Measurements from ENCODE around the gene SZT2. TPM values are rescaled to one million over a fixed set of nuclear protein-coding genes. Genes with fewer than 3 reads are reported as not detected.

SZT2 gene
- total RNA-seq, 1 donor from 2014 or later = 10.6 TPM

DNA sequence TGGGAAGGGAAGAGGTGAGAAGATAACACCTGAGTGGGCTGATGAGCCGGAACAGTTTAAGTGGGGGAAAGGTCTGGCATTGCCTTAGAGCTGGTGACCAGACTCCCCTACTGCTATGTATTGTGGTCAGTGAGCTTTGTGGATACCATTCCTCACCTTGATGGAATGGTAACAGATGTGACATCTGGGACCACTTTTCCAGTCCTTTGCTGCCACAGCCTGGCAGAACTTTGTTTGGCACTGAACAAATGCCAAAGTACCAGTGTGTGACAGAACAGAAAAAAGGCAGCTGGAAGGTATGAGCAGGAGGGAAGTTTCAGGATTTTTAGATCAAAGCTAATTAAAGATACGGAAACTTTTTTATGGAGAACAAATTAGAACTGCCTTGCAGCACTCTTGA, 6.2 kb upstream of the SZT2 start:
- DNase-seq (ENCODE audit: low read depth) = no peak

DNA sequence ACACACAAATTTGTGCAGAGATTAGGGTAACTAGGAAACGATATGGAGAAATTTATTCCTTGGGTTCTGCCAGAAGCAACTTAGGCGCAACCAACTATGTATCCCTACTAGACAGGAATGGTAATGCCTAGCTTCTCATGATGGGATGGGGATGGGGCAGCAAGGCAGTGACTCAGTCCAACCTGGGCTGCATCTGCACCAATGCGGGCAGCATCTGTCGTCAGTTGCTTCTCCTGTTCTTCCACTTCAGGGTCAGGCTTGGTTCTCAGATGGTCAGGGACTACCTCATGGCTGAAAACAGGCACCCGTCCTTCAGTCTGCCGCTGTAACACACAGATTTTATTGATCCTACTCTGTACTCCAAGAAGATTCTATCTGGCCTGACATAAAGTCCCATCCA, 3.0 kb upstream of the SZT2 start:
- no peak for DNase-seq (ENCODE audit: low read depth)
- no peak overlapping the region for H3K4me3 ChIP-seq (ENCODE audit: low read depth, low read length)
- TF ChIP-seq, protein P1, sequence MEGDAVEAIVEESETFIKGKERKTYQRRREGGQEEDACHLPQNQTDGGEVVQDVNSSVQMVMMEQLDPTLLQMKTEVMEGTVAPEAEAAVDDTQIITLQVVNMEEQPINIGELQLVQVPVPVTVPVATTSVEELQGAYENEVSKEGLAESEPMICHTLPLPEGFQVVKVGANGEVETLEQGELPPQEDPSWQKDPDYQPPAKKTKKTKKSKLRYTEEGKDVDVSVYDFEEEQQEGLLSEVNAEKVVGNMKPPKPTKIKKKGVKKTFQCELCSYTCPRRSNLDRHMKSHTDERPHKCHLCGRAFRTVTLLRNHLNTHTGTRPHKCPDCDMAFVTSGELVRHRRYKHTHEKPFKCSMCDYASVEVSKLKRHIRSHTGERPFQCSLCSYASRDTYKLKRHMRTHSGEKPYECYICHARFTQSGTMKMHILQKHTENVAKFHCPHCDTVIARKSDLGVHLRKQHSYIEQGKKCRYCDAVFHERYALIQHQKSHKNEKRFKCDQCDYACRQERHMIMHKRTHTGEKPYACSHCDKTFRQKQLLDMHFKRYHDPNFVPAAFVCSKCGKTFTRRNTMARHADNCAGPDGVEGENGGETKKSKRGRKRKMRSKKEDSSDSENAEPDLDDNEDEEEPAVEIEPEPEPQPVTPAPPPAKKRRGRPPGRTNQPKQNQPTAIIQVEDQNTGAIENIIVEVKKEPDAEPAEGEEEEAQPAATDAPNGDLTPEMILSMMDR (conservative IDR thresholded peaks at IDR 0.05; ENCODE audit: low read depth, low read length) = no peak

More for the DNA sequence above, 6.2 kb upstream of the SZT2 start:
- TF ChIP-seq, protein P1 (conservative IDR thresholded peaks at IDR 0.05; ENCODE audit: low read depth, low read length) = peak; percentile 51
- no peak overlapping the region for H3K4me3 ChIP-seq (ENCODE audit: low read depth, low read length)

DNA sequence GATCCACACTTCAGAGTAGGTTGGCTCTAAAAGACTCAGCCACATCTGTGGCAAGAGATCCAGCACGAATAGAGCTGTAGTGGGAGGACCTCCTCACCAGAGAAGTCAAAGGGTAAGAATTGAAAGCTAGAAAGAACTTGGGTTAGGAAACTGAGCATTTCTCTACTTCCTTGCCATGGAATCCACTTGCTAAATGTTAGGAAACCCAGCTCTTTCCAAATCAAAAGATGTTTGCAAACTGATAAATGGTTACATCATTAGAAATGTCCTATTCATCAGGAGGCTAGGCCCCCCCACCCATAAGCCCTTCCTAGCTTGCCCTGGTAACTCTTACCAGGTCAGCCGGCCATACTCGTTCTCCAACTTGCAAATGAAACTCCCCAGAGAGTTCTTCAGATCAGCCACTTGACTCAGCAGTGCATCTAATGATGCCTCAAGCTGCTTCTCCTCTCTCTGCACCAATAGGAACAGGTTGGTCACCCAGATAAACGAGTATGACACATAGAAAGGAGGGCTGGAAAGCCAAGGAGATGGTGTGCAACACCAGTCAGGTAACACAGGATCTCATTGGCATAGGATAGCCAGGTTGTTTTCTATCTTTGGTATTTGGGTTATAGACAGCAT, 1.6 kb upstream of the SZT2 start:
- TF ChIP-seq, protein P1 (conservative IDR thresholded peaks at IDR 0.05; ENCODE audit: low read depth, low read length) = no peak
- peak overlapping the region; percentile 83 for H3K4me3 ChIP-seq (ENCODE audit: low read depth, low read length)
- no peak for DNase-seq (ENCODE audit: low read depth)

DNA sequence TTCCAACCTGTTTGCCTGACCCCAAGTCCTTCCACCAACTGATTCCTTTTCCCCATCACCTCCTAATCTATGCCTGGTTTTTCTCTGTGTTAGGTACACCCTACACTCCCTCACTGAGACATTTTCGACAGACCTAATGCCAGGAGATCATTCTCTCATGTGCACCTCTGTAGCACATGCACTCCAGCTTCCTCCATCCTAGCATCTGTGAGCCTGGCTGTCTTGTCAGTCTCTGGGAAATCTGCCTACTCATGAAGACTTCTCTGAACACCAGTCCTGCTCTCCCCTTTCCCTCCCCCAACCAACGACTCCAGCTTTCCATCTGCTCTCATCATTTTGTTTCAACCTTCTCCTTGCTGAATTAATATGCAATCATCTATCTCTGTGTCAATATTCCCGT, 1.1 kb upstream of the SZT2 start:
- H3K4me3 ChIP-seq (ENCODE audit: low read depth, low read length) = peak overlapping the region; percentile 83
- no peak for DNase-seq (ENCODE audit: low read depth)
- TF ChIP-seq, protein P1 (conservative IDR thresholded peaks at IDR 0.05; ENCODE audit: low read depth, low read length) = no peak

DNA sequence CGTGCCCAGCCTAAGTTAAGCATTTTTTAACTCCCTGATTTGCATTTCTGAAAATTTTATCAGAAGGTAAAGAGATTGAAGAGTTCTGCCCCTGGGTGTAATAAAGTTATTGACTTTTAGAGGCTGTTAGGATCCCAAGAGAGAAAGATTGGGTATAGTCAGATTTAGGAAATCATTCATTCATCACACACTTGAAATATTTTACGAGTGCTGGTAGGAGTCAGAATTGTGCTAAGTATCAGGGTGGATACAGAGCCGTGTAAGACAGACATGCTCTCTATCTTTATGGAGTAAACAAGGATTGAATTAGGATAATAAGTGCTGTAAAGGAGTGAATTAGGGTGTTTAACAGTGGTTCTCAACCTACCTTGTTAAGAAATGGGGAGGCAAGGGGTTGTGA, 3.0 kb downstream of the SZT2 start:
- DNase-seq (ENCODE audit: low read depth) = no peak
- H3K4me3 ChIP-seq (ENCODE audit: low read depth, low read length) = no peak overlapping the region
- TF ChIP-seq, protein P1 (conservative IDR thresholded peaks at IDR 0.05; ENCODE audit: low read depth, low read length) = no peak

DNA sequence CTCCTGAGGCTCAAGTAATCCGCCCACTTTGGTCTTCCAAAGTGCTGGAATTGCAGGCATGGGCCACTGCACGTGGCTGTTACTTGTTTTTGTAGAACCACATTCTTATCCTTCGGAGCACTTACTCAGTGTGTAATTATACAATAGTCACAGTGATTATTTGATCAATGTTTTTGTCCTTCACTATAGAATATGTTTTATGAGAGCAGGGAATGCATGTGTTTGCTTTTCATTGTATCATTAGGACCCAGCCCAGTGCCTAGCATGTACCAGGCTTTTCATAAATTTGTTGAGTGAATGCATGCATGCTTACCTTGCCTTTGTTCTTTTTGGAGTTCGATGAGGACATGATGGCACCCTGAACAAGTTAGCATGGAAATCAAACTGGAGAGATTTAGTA, 5.8 kb downstream of the SZT2 start:
- DNase-seq (ENCODE audit: low read depth) = no peak
- H3K4me3 ChIP-seq (ENCODE audit: low read depth, low read length) = no peak overlapping the region
- TF ChIP-seq, protein P1 (conservative IDR thresholded peaks at IDR 0.05; ENCODE audit: low read depth, low read length) = no peak

DNA sequence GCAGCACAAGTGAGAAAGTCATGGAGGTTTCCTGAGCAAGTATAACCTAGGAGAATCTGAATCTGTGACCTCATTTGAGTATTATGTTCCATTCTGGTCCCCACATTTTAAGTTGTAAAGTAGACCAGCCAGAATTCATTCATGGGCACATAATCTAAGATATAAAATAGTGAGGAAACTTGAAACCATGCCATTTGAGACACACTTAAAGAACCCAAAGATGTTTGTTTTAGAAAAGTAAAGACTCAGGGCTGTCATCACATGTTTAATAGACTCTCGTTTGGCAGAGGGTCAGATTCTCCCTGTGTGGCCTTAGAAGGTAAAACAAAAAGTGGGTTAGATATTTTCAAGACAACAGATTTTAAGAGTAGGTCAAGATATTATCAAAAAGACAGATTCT, 6.4 kb downstream of the SZT2 start:
- H3K4me3 ChIP-seq (ENCODE audit: low read depth, low read length) = no peak overlapping the region
- TF ChIP-seq, protein P1 (conservative IDR thresholded peaks at IDR 0.05; ENCODE audit: low read depth, low read length) = no peak
- DNase-seq (ENCODE audit: low read depth) = no peak

All from epithelial cell of proximal tubule (primary cell).